Measurements from ENCODE around the gene CH25H.
A peak's percentile ranks its signal among the peaks of the same experiment; 100 is the strongest.

The CH25H gene

DNA sequence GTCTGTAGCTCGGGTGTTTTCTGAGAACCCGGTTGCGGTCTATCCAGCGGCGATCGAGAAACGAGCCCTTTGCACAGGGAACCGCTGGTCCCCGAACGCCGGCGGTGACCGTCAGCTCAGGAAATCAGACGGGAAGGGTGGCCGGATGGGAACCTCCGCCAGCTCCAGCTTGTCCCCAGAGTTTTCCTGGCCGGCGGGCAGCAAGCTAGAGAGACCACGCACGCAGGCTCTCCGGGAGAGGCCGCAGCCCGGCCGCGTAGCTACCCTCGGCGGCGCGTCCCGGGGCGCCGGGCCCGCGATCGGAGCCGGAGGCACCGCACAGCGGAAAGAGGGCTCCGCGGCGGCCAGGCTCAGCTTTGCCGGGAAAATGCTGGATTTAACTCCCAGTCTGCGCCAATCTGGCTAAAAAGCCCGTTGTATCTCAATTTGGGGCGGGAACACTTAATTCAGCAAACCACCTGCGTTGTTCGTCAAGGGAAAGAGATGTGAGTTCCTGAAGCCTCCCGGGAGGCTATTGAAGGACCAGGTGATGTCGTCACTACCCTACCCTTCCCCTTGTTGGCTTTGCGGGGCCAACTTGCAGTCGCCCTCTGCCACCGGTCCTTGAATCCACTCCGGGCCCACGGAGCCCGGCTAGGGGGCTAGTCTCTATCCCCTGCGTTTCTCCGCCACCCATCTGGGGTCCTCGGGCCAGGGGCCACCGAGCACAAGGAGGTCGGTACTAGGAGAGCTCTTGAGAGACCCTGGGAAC lies 859 bp upstream of the CH25H start:
- POLR2A ChIA-PET, result interaction anchor here (0.7 to 1.7 kb wide), 4 partner anchors 20 to 129 kb away, joined by 3 to 9 read pairs (median 5); no protein-coding TSS in a partner anchor
- CTCF ChIA-PET, result interaction anchor here (0.7 to 11.3 kb wide), 12 partner anchors 8 to 372 kb away, joined by 3 to 166 read pairs (median 4); partner anchors contain the start of gene FAS
- TF ChIP-seq, protein P1, sequence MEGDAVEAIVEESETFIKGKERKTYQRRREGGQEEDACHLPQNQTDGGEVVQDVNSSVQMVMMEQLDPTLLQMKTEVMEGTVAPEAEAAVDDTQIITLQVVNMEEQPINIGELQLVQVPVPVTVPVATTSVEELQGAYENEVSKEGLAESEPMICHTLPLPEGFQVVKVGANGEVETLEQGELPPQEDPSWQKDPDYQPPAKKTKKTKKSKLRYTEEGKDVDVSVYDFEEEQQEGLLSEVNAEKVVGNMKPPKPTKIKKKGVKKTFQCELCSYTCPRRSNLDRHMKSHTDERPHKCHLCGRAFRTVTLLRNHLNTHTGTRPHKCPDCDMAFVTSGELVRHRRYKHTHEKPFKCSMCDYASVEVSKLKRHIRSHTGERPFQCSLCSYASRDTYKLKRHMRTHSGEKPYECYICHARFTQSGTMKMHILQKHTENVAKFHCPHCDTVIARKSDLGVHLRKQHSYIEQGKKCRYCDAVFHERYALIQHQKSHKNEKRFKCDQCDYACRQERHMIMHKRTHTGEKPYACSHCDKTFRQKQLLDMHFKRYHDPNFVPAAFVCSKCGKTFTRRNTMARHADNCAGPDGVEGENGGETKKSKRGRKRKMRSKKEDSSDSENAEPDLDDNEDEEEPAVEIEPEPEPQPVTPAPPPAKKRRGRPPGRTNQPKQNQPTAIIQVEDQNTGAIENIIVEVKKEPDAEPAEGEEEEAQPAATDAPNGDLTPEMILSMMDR (IDR thresholded peaks at IDR 0.05; ENCODE audit: insufficient read depth, low read length, missing control alignments), result no peak
- no peak for DNase-seq (ENCODE audit: low read depth, low spot score)
- peak overlapping the region; percentile 66 for H3K4me3 ChIP-seq (ENCODE audit: low read depth, low read length)

DNA sequence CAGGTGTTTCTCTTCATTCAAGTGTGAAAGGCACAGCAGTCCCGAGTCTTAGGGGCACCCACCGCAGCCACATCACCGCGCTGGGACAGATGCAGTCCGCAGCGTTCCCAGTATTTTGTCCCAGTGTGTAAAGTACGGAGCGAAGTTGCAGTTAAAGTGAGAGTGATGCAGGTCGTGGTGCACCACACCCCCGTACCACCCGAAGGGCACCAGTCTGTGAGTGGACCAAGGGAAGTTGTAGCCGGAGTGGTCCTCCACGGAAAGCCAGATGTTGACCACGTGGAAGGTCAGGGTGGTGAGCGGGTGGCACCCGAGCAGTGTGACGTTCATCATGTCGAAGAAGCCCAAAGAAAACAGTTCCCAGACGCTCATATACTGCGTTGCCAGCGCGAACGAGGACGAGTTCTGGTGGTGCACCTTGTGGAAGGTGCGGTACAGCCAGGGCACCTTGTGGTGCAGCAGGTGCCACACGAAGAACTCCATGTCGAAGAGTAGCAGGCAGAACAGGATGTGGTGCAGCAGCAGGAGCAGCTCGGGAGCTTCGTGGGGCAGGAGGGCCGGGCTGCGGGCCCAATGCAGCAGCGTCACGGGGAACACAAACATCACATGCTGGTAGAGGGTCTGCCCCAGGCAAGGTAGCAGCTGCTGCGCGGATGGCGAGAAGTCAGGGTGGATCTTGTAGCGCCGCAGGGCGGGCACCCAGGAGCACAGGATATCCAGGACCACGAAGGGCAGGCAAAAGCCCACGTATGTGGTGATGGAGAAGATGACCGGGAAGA lies 526 bp downstream of the CH25H start:
- POLR2A ChIA-PET, result interaction anchor here (0.7 to 1.7 kb wide), 5 partner anchors 19 to 127 kb away, joined by 3 to 9 read pairs (median 4); no protein-coding TSS in a partner anchor

DNA sequence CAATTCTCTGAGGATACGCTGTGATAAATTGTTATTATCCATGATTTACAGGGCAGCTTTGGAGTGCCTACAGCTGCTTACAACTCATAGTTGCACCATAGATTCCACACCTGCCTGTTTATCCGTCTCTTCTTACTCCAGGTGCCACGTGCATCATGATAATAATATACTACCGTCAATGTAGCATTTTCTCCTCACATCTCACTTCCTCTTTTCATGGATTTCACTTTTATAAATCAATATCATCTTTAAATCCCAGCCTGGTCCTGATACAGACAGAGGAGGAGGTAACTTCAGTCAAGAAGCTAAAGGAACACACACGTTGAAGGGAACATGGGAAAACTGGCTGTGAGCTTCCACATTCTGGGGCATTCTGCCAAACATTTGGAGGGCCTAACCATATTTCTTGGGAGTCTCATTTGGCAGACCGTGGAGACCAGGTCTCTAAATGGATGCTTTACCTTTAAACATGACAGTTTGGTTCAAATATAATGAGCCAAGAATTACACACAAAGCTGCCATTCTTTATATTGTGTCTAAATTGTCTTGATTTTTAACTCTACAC lies 2.4 kb downstream of the CH25H start:
- ChIA-PET POLR2A (interaction anchor here (0.6 to 2.4 kb wide), 2 partner anchors 53 to 175 kb away, joined by 3 to 6 read pairs; no protein-coding TSS in a partner anchor), CTCF (interaction anchor here (1.5 to 11.3 kb wide), 6 partner anchors 10 to 271 kb away, joined by 3 to 166 read pairs (median 22); no protein-coding TSS in a partner anchor)
- TF ChIP-seq, protein P1 (IDR thresholded peaks at IDR 0.05; ENCODE audit: insufficient read depth, low read length, missing control alignments), result no peak
- no peak overlapping the region for H3K4me3 ChIP-seq (ENCODE audit: low read depth, low read length)
- DNase-seq (ENCODE audit: low read depth, low spot score), result no peak

More for the DNA sequence above, 526 bp downstream of the CH25H start:
- TF ChIP-seq, protein P1 (IDR thresholded peaks at IDR 0.05; ENCODE audit: insufficient read depth, low read length, missing control alignments), result no peak
- peak overlapping the region; percentile 66 for H3K4me3 ChIP-seq (ENCODE audit: low read depth, low read length)
- CTCF ChIA-PET, result interaction anchor here (0.8 to 11.3 kb wide), 8 partner anchors 9 to 371 kb away, joined by 3 to 166 read pairs (median 6); no protein-coding TSS in a partner anchor
- no peak for DNase-seq (ENCODE audit: low read depth, low spot score)

DNA sequence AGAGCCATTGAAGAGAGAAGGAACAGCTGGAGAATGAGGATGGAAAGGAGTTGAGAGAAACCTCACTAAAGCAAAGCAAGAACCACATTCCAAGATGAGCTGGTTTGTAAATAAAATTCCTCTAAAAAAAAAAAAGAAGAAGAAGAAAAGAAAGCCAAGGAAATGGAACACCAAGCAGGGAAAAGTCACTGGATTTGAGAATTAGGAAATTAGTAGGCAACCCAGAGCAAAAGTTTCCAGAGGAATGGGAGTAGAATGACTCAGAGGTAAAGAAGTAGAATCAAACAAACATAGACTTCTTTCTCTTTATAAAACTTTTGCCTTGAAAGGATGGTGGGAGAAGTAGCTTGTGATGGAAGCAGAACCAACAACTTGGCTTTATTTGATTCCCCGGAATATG lies 3.9 kb downstream of the CH25H start:
- no peak overlapping the region for H3K4me3 ChIP-seq (ENCODE audit: low read depth, low read length)
- POLR2A ChIA-PET, result interaction anchor here (2.4 kb wide), 1 partner anchor 174 kb away, joined by 6 read pairs; no protein-coding TSS in a partner anchor
- DNase-seq (ENCODE audit: low read depth, low spot score), result no peak
- TF ChIP-seq, protein P1 (IDR thresholded peaks at IDR 0.05; ENCODE audit: insufficient read depth, low read length, missing control alignments), result no peak
- CTCF ChIA-PET, result interaction anchor here (1.5 to 11.3 kb wide), 4 partner anchors 12 to 268 kb away, joined by 3 to 166 read pairs (median 10); no protein-coding TSS in a partner anchor

DNA sequence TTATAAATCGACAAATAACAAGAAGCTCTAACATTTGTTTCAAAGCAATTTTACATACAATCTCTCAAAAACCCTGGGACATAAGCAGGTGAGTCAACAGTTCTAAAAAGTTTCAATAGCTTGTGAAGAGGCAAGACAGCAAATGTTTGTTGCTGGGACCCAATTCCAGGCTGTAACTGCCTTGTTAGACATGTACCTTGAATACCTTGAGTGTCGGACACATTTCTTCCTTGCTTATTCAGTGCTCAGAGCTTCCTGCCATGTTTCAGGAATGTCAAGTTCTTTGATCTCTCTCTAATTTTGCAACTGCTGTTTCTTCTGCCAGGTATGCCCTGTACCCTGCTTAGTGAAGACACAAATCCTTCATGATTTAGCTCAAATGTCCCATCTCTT lies 5.1 kb downstream of the CH25H start:
- DNase-seq (ENCODE audit: low read depth, low spot score), result no peak
- CTCF ChIA-PET, result interaction anchor here (1.3 to 11.3 kb wide), 2 partner anchors 12 to 171 kb away, joined by 5 to 166 read pairs; no protein-coding TSS in a partner anchor
- TF ChIP-seq, protein P1 (IDR thresholded peaks at IDR 0.05; ENCODE audit: insufficient read depth, low read length, missing control alignments), result no peak
- POLR2A ChIA-PET, result no interaction called here
- no peak overlapping the region for H3K4me3 ChIP-seq (ENCODE audit: low read depth, low read length)

Data from AG04449 (cell line).